ENCODE measurements around the gene SERPINH1.
A peak's percentile ranks its signal among the peaks of the same experiment; 100 is the strongest.

SERPINH1 gene

DNA sequence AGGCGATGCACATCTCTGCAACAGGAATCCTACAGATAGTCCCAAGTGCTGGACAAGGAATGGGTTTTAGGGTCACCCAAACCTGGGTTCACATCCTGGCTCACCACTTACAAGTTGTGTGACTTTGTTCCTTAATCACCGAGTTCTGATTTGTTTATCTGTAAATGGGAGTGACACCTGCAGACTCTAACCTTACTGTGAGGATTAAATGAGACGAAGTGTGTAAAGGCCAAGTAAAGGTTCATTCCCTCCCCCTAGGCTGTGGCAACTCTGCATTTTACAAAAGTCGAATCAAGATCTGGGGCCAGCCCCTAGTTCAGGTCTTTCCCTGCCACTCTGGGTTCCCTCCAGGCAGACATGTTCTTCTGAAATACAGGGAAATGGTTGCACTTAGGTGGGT, 34.9 kb downstream of the SERPINH1 start:
- DNase-seq (ENCODE audit: low spot score): no peak

DNA sequence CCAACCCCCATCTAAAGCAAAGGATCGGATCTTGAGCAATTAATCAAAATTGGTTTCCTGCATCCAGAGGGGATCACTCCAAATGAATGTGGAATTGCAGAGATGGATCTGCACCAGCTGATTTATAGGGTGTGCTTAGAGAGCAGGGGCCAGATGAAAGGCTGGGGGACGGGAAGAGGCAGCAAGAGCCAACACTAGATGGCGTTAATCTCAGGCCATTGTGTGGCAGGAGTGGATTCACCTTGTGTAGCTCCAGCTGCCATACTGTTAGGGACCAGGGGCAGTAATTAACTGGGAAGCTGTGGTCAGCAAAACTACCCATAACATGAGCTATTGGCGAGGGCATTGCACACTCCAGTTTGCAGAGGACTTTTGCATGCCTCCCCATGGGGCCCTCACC, 35.6 kb downstream of the SERPINH1 start:
- DNase-seq (ENCODE audit: low spot score): peak; percentile 35

DNA sequence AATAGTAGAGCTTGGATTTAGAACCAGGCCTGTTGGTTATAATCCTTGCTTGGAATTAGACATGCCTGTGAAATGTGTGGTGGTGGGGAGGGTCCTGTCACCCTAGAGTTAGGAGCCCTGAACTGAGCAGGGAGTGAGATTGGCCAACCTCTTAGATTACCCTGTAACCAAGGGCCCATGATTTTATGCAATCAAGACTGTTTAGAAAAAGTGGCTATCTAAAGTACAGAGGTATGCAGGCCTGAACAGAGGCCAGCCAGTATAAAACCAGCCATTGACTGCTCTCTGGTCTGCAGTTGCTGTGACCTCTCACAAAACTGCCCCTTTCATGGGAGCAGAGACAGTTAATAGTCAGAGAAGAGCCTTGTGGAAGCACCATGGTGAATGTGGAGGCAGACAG, 36.2 kb downstream of the SERPINH1 start:
- no peak for DNase-seq (ENCODE audit: low spot score)

DNA sequence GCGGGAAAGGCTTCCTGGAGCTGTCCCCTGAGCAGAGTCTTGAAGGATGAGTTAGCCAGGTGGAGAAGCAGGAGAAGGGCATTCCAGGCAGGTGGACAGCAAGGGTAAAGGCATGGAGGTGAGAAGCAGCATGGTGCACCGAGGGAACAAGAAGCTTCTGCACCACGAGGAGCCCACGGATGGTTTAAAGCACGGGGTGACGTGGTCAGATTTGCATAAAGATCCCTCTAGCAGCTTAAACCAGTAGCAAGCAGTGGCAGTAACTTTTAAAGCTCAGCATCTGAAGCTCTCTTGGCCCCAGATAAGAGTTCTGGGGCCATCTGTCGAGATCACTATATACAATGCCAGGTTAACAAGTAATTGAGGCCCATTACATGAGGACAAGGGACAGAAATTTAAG, 36.8 kb downstream of the SERPINH1 start:
- DNase-seq (ENCODE audit: low spot score): no peak

DNA sequence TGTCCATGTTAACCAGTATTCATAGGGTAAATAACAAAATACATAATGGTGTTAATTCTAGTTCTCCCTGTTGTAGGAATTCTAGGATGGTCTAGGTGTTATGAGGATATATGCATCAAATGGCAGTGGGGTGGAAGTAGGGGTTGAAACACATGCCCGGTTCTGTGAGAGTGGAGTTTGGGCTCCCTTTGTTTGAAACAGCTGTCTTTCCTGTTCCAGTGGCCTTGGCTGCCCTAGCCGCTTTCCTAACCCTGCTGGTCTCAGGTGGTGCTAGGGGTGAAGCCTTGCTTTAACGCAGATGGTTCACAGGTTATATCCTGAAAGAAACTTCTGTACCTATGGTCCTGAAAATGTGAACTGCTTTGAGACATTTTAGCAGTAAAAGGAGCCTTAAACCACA, 38.3 kb downstream of the SERPINH1 start:
- no peak for DNase-seq (ENCODE audit: low spot score)

DNA sequence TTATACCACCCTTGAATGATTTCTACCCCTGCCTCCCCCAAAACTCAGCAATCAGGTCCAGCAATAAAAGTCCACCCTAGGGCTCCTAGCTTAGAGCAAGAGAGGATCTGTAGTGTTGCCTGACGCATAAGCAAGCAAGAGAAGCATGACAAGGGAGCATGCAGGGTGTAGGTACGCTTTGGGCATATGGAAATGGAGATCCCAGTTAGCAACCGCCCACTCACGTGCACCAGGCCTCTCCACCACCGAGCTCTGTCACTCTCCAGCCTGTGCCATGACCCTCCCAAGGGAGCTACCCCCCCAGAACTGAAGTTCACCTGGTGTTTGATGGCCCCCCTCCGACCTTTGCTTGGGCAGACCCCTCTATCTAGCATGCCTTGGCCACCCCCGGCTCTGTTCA, 39.4 kb downstream of the SERPINH1 start:
- DNase-seq (ENCODE audit: low spot score): no peak

DNA sequence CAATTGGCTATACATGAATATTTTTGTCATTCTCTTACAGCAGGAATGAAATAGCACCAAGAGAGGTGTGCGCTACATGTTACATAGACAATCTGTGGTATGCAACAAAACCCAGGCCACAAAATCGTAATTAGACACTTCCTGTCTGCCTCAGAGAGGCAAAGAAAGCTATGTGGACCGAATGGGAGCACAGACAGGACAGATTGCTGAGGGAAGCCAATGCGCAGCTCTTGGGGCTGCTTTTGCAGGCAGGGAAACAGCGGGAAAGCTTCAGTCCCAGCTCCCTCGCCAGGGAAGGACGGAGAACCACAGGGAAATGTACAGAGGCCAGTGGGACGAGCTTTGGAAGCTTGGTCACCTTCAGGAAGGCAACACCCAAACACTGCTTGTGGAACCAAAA, 40.9 kb downstream of the SERPINH1 start:
- no peak for DNase-seq (ENCODE audit: low spot score)

DNA sequence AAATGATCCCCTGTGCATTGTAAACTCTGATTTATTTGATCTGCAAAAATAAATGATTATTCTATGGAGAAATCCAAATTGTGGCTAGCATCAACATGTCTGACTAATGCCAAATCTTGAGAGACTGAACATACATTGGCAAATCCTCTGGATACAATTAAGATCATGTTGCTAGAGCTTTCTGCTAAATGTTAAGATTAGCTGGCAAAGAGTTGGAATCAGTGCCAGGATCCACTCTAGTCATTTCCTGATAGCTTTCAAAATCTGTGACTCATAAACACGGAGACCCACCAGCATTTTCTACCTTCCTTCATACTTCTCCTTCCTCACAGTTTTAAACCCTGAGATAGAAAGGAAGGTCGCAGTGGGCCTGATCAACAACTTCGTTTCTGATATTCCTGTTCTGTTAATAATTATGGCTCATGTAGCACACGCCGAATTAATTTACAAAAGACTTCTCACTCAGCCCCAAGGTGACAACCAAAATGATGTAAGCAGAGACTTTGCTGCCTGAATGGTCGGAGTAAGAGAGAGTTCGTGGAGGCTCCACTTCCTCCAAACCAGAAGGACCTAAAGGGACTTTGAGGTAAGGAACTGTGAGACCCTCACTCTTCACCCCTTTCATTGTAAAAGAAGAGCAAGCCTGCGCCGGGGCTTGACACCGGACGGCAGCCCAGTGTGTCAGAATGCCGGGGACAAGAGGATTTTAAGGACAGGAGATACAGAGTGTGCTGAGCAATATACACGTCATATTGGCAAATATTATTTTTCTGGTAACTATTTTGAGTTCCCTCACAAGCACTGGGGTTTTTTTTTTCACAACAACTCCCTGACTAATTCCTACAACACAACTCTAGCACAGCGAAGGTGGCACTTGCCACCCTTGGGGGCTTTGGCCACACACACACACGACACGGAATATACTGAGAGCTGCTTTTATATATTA, 42.0 kb downstream of the SERPINH1 start:
- peak; percentile 87 for DNase-seq (ENCODE audit: low spot score)

DNA sequence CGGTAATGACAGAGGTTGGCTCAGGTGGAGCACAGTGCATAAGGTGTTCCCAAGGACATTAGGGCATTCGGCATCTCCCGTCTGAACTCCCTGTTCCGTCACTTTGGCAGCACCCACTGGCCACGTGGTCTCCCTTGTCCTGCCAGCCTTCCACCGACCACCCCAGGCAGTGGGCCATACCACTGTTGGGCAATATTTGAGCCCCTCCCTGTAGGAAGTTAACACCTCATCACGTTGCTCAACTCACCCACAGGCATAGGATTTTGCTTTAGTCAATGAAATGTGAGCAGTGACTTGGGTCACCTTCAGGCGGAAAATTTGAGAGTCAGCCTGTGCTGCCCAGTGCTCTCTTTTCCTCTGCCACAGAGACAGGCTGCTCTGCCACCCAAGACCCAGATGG, 44.0 kb downstream of the SERPINH1 start:
- DNase-seq (ENCODE audit: low spot score): no peak

DNA sequence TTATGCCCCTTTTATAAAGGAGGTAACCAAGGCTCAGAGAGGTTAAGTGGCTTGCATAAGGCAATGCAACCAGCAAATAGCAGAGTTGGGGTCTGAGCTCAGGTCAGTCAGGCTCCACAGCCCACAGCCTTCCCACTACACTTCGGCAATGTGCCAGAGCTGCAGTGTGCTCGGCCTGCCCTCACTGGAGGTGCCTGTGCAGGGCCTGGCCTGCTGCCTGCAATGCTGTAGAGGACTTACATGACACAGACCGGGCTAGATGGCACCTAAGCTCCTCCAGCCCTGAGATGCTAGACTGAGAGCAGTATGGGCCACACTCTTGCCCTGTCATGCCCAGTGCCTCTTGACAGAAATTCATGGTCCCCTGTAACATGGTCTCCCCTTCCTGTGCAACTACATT, 49.8 kb downstream of the SERPINH1 start:
- no peak for DNase-seq (ENCODE audit: low spot score)

DNA sequence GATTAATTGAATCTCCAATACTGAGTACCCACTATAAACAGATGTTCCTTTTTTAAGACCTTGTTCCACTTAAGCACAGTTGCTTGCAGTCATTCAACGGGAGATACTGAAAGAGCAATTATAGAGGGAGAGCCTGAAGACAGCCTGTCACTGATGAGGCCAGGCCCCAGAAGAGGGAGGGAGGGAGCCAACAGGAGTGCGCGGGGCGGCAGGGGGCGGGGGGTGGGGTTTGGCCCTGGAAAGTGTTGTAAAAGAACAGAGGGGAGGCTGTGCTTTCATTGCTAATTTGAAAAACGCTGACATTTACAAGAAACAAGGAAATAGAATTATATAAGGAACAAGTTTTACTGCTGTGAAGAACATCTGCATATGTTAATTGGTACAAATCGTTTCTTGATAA, 53.7 kb downstream of the SERPINH1 start:
- no peak for DNase-seq (ENCODE audit: low spot score)

DNA sequence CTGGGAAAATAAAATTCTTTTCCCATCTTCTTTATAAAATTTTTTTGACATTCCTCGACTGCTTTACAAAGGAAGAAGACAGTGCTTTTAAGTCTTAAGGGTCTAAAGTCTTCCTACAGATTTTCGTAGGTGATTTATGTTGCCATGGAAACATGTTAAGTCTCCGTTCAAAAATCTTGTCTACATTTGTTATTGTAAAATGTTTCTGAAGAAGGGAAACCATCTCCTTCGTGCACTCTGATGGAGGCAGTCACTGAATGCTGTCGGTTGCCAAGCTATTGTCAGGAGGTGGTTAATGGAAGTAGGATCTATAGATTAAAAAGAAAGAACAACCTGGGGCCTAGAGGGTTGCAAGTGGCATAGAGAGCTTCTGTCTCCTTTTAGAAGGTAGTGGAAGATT, 54.2 kb downstream of the SERPINH1 start:
- no peak for DNase-seq (ENCODE audit: low spot score)
